T-helper 2 cell treated with Interferon-gamma antibody and Interleukin-4, amounts not matched to agents 100 ng/mL and 5 ng/mL, for 36 hours (primary cell): ENCODE results near the gene HOXC13. TPM values are rescaled to one million over a fixed set of nuclear protein-coding genes. Genes with fewer than 3 reads are reported as not detected.

Experiments
- intact Hi-C: fragments of 100-400 bp; cut with micrococcal nuclease; formaldehyde crosslinking; loops from one replicate; pipeline ENCODE4 v1.15.1; 2023
- total RNA-seq: library from RNA; stranded (reverse); gene quantifications from 2 replicates; pipeline ENCODE4 v1.2.3, GENCODE V29; 2022

Gene HOXC13
- total RNA-seq, 1 donor from 2014 or later = not detected

DNA sequence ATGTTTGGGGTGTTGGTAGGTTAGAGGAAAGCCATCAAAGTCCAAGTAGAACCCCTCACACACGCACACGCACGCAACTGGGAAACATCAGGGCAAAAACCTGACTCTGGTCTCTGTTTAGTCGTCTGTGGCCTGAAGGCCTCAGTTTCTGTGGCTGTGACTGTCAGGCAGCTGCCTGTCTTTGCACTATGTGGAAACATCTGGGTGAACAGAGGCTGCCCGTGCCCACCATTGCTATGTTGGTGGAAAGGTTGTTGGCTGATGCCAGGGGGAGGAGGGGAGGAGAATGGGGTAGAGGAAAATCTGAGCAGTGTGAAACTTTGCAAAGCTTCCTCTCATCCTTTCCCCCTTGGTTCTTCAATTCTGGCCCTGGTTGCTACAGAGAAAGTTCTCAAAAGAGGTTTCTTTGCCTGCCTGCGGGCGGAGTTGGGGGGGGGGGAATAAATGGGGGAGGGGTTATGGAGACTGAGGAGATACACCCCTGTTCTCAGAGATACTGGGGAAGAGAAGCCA lies 53.8 kb downstream of the HOXC13 start:
- intact Hi-C loops = no loop called here

DNA sequence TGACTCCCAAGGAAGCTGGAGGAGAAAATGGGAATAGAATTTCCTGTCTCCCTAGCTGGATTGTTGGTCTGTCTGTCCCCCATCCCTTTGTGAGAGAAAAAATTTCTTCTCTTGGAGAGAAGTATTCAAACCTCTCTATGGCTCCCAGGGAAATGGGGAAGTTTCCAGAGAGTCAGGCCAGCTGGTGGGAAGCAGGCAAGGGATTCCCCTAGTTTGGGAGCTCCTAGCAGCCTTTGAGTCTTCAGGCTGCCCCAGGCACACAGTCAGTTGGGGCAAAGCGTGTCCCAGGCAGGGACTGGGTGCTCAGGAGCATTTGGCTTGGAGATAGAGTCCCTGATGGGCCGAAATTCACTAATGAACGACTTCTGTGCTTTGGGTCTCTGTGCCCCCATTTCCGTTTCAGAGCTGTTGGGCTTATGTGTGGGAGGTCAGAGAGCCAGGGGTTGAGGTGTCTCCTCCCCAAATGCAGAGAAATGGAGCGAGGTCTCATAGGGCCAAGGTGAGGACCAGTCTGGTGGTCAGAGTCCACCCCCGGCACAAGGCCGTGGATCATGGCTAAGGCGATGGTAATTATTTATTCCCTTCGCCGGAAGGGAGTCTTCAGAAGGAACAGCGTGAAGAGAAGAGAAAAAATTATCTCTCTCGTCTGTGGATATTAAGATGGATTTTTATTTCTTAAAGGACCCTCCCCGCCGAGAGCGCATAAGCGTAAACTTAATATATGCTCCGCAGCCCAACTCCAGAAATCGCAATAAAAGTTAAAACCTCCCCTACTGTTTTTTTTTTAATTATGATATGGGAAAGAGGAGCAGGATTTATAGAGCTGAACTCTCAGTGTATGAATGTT lies 54.8 kb downstream of the HOXC13 start:
- intact Hi-C loops = no loop called here

DNA sequence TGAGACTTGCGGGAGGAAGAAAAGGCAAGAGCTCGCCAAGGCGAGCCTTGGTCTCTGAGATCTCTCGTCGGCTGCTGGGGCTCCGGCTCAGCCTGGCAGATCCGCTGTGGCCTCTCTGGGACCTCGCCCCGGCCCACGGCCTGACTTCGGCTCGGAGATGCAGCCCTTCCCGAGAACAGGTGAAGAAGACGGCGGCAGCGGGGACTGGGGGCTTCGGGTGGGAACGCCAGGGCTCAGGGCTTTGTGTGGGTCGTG lies 55.3 kb downstream of the HOXC13 start:
- intact Hi-C loops = no loop called here

DNA sequence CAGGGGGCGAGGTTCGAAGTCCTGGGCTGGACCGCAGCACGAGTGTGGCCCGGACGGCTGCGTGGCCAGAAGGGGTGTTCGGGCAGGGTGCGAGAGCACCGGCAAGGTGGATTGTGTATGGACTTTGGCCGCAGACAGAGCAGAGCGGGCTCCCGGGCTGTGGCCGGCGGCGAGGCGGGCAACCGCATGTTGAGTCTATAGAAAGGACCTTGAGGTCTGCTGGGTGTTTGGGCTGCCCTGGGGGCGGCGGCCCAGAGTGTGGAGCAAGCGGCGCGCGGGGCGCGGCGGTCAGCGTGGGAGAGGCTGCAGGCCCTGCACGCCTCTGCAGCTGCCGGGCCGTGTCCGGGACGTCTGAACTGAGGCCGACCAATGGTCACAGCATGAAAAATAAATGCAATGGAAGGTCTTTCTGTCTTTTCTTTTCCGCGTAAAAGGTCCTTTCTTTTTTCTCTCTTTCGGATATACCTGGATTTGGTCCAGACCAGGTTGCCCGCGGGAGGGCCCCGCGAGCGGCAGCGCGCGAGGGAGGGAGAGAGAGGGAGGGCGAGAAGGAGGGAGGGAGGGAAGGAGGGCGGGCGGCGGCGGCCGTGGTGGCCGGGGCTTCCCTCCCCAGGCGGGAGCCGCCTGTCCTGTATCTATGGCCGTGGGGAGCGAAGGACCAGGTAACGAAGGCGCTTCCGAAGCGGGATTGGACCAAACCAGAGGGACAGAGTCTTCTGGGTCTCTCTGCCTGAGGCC lies 55.8 kb downstream of the HOXC13 start:
- intact Hi-C loops = loop anchor here (5.0 kb wide), 2 partner anchors 38 to 42 kb away; partner anchors contain the start of genes HOXC12 and HOXC5

DNA sequence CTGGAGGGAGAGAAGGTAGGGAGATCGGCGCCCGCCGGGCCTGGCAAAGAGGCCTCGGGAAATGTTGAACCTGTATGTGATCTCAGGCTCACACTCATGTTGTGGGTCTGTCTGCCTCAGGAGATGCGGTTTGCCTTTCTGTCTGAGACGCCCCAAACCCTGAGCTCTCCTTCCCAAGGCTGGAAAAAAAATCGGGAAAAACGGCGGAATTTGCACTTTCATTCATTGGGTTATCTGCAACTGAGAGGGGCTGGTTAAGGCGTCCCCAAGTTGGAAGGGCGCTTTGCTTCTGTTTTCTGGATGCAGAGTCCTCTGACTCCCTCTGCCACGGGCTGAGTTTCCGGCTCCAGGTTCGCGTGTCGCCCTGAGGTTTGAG lies 56.4 kb downstream of the HOXC13 start:
- intact Hi-C loops = loop anchor here (5.0 kb wide), 2 partner anchors 37 to 43 kb away; partner anchors contain the start of genes HOXC12 and HOXC5

DNA sequence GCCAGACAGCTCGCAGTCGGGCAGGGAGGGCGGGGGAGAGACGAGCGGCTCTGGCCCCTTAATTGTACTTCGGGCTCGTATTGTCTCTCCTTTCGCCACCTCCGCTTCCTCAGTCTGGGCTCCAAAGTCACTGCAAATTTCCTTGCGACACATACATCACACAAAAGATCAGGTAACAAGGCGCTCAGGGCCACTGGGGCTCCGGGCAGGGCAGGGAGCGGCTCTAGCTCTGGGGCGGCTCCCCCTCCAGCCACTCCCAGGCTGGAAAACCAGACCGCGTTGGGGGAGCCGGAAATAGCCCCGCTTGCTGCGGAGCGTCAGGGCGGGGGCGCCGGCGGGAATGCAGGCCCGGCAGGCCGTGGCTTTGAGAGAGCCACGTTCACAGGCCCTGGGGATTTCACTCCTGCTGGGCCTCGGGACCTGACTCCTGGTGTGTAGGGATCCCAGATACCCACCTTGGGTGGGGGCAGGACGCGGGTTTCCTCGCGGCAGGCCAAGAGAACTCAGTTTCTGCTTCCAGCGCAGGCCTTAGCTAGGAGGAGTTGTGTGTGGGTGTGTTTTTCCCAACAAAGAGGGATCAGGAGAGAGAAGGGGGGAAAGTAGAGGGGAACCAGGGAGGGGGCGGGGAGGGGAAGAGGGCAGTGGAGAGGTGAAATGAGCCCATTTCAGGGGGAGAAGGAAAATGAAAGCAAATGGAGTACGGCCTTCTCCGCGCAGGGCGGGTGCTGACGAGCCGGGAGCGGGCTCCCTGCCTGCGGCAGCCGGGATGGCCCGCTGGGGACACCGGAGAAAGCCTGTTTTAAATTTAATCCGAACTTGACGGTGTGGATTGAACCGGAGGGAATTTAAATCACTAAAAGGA lies 57.0 kb downstream of the HOXC13 start:
- intact Hi-C loops = loop anchor here (5.0 kb wide), 2 partner anchors 37 to 43 kb away; partner anchors contain the start of genes HOXC12 and HOXC5

Other genes starting within 250 kb of the HOXC13 start
- 40.7 and 45.5 TPM in 2 replicates for gene CALCOCO1, start 211.4 kb upstream of the HOXC13 start, total RNA-seq
- not detected in 2 replicates for gene CISTR, start 186.9 kb upstream of the HOXC13 start, total RNA-seq
- not detected in 2 replicates for gene HOXC12, start 16.1 kb downstream of the HOXC13 start, total RNA-seq
- not detected in 2 replicates for gene HOXC11, start 34.3 kb downstream of the HOXC13 start, total RNA-seq
- not detected in 2 replicates for gene HOTAIR, start 36.1 kb downstream of the HOXC13 start, total RNA-seq
- not detected in 2 replicates for gene HOXC10, start 46.3 kb downstream of the HOXC13 start, total RNA-seq
- gene HOXC9, start 61.3 kb downstream of the HOXC13 start, total RNA-seq = not detected in 2 replicates
- gene HOXC8, start 70.2 kb downstream of the HOXC13 start, total RNA-seq = not detected in 2 replicates
- not detected in 2 replicates for gene HOXC6, start 89.6 kb downstream of the HOXC13 start, total RNA-seq
- not detected in 2 replicates for gene HOXC5, start 94.2 kb downstream of the HOXC13 start, total RNA-seq
- not detected in 2 replicates for gene HOXC4, start 115.0 kb downstream of the HOXC13 start, total RNA-seq